Testis (tissue), 3 donors: Measurements from ENCODE around the gene VWA1. TPM values are rescaled to one million over a fixed set of nuclear protein-coding genes. Genes with fewer than 3 reads are reported as not detected.

ENCODE experiments used
- DNase-seq: peaks from one replicate; pipeline ENCODE4 v3.0.0-alpha.2; 2019
- H3K27ac ChIP-seq, 2 donors: fragments of 200-600 bp; sonication (generic); one replicate each; pipeline ENCODE4 v1.5.1; 2019
- H3K27me3 ChIP-seq: fragments of 200-600 bp; sonication (generic); one replicate; pipeline ENCODE4 v1.5.1; 2019
- H3K36me3 ChIP-seq: fragments of 200-600 bp; sonication (generic); one replicate; pipeline ENCODE4 v1.5.1; 2017; ENCODE audit warnings: low read depth; ENCODE audit errors: missing control alignments
- H3K4me1 ChIP-seq: fragments of 200-600 bp; sonication (generic); one replicate; pipeline ENCODE4 v1.5.1; 2019
- H3K4me3 ChIP-seq, 2 donors: fragments of 200-600 bp; sonication (generic); one replicate each; pipeline ENCODE4 v1.5.1; 2017 to 2019
- H3K9me3 ChIP-seq: fragments of 200-600 bp; sonication (generic); one replicate; pipeline ENCODE4 v1.5.1; 2017
- POLR2A ChIP-seq: fragments of 450-650 bp; IDR thresholded peaks from one replicate; pipeline ENCODE4 v1.6.1; 2017; ENCODE audit warnings: antibody characterized with exemption, mild to moderate bottlenecking, moderate library complexity
- WGBS, 2 donors: methylation state at CpG; one replicate each; pipeline ENCODE4 v1.1.5; 2018; 5-methylcytosine and 5-hydroxymethylcytosine counted together
- intact Hi-C: fragments of 100-400 bp; cut with DNase I; formaldehyde crosslinking; loops from one replicate; pipeline ENCODE4 v1.15.1; 2023; ENCODE audit warnings: low total_unique reads
- polyA plus RNA-seq: library from polyadenylated mRNA; stranded (reverse); fragments of 350-450 nt; fragmentation: Illumina TruSeq; extraction: RNeasy Lipid Tissue Mini Kit (QIAGEN cat#74804); gene quantifications from one replicate; pipeline ENCODE4 v1.2.3, GENCODE V29; 2014; ENCODE audit warnings: low read depth, low replicate concordance; ENCODE audit not compliant: insufficient read depth
- total RNA-seq, 2 donors: library from RNA; depleted of rRNA; stranded (reverse); fragments of >200 nt; gene quantifications; one replicate each; pipeline ENCODE4 v1.2.3, GENCODE V29; 2016
- TF ChIP-seq, protein P1 (sequence below), 3 experiments: fragments of 450-650 bp in 2 of 3; fragments of 200-600 bp in 1 of 3; sonication (generic) in 1 of 3; IDR thresholded peaks; one replicate each; pipeline ENCODE4 v1.5.1; 2016 to 2019; ENCODE audit warnings: antibody characterized with exemption in 3 of 3, mild to moderate bottlenecking in 2 of 3, moderate library complexity in 1 of 3

Gene VWA1
- total and polyA plus RNA-seq, 3 donors from 2014 or later, result 46.6 to 90.6 (median 64.0) TPM

DNA sequence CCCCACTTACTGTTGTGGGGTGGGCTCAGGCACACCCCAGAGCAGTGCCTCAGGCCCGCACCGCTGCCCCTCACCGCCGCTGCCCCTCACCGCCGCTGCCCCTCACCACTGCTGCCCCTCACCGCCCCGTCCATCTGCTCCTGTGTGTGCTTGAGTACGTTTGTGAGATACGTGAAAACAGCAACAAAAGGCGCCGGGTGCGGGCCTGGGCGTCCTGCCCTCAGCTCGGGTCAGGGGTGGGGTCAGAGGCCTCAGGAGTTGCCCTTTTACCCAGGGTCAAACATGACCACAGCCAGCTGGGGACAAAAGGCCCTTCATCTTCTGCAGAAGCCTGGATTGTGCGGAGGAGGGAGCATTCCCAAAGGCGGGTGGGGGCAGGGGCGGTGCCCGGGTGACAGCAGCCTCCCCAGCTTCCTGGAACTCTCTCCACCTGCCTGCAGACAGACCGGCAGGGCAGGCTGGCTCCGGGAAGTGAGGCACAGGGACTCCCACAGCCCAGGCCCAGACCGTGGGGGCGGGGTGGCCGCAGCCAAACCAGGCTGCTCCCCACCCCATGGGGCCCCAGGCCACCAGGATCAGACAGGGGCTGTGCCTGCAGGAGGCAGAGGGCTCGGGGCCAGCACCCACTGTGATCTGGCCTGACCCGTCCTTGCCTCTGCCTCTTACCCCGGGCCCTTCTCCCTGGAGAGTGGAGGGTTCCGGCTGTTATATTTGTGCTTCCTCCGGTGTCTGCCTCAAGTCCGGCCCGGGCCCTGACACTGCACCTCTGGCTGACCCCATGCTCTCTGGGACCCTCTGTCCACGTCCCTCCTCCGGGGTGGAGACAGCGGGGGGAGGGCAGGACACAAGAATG is 2.3 kb upstream of the VWA1 start:
- WGBS, 2 donors, result 30 to 54% methylated on average over 19 to 33 of the region's 34 CpGs
- Histone ChIP-seq H3K27me3 (no peaks in the 10 kb centered on the region), H3K27ac (peak overlapping the region; percentile 88 to 89), H3K36me3 (no peaks in the 10 kb centered on the region), H3K4me1 (peaks cover 78% of the 10 kb centered on the region), H3K4me3 (no peak overlapping the region), H3K9me3 (no peaks in the 10 kb centered on the region)
- no peak for TF ChIP-seq POLR2A
- intact Hi-C loops, result no loop called here
- peak; percentile 92 for DNase-seq

- WGBS, 2 donors, result 27 to 42% methylated on average over 8 to 12 of the region's 12 CpGs
- no peaks in the 10 kb centered on the region for H3K9me3 ChIP-seq
- no peaks in the 10 kb centered on the region for H3K36me3 ChIP-seq
- H3K4me1 ChIP-seq, result peaks cover 82% of the 10 kb centered on the region
- peak overlapping the region; percentile 88 to 89 for H3K27ac ChIP-seq
- TF ChIP-seq, protein P1, sequence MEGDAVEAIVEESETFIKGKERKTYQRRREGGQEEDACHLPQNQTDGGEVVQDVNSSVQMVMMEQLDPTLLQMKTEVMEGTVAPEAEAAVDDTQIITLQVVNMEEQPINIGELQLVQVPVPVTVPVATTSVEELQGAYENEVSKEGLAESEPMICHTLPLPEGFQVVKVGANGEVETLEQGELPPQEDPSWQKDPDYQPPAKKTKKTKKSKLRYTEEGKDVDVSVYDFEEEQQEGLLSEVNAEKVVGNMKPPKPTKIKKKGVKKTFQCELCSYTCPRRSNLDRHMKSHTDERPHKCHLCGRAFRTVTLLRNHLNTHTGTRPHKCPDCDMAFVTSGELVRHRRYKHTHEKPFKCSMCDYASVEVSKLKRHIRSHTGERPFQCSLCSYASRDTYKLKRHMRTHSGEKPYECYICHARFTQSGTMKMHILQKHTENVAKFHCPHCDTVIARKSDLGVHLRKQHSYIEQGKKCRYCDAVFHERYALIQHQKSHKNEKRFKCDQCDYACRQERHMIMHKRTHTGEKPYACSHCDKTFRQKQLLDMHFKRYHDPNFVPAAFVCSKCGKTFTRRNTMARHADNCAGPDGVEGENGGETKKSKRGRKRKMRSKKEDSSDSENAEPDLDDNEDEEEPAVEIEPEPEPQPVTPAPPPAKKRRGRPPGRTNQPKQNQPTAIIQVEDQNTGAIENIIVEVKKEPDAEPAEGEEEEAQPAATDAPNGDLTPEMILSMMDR (IDR thresholded peaks at IDR 0.05), result no peak
- no peak for TF ChIP-seq POLR2A
- intact Hi-C loops, result no loop called here
- DNase-seq, result no peak
- H3K27me3 ChIP-seq, result no peaks in the 10 kb centered on the region
- H3K4me3 ChIP-seq, result no peak overlapping the region
Measured at GRCh38 chr1:1433804-1434130, 1.7 kb upstream of the VWA1 start.

DNA sequence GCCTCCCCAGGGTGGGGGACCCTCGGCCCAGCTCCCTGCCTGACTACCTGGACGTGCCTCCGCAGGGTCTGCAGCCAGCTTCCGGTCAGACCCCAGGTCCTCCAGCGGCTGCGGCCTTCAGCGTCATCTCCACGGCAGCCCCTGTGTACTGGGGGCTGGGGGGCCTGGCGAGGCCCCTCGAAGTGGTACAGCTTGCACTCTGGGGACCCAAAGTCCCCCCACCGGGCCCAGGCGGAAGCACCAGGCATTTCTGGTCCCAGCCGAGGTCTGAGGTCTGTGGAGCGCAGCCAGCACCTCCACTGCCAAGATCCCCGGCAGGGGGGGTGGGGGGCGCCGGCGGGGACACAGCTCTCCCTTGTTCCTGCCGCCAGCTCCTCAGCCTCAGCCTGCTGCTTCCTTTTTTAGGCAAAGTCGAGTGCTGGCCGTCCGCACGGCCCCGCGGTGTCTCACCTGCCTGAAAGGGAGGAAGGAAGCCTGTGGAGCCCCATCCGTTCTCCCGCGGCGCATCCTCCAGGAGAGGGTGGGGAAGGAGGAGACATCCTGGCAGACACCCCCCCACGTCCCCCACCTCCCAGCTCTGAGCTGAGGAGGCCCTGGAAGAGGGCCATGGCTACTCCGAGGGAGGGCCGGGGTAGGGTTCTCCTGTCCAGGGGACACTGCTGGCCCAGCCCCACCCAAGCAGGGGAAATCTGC is 1.2 kb upstream of the VWA1 start:
- peak overlapping the region; percentile 88 to 89 for H3K27ac ChIP-seq
- WGBS, 2 donors, result 20 to 62% methylated on average over 13 to 32 of the region's 32 CpGs
- TF ChIP-seq POLR2A, result no peak
- TF ChIP-seq, protein P1 (IDR thresholded peaks at IDR 0.05), result no peak
- H3K36me3 ChIP-seq, result no peaks in the 10 kb centered on the region
- peak; percentile 71 for DNase-seq
- peaks cover 79% of the 10 kb centered on the region for H3K4me1 ChIP-seq
- H3K27me3 ChIP-seq, result no peaks in the 10 kb centered on the region
- intact Hi-C loops, result no loop called here
- H3K9me3 ChIP-seq, result no peaks in the 10 kb centered on the region
- no peak overlapping the region for H3K4me3 ChIP-seq

GRCh38 chr1:1434824-1435105 is 725 bp upstream of the VWA1 start:
- 40 to 62% methylated on average over 2 to 4 of the region's 4 CpGs for WGBS, 2 donors
- Histone ChIP-seq H3K4me3 (no peak overlapping the region), H3K27me3 (no peaks in the 10 kb centered on the region), H3K4me1 (peaks cover 74% of the 10 kb centered on the region), H3K27ac (peak overlapping the region; percentile 88 to 89), H3K9me3 (no peaks in the 10 kb centered on the region), H3K36me3 (no peaks in the 10 kb centered on the region)
- DNase-seq, result no peak
- TF ChIP-seq POLR2A, result no peak
- TF ChIP-seq, protein P1 (IDR thresholded peaks at IDR 0.05), result no peak
- intact Hi-C loops, result no loop called here

DNA sequence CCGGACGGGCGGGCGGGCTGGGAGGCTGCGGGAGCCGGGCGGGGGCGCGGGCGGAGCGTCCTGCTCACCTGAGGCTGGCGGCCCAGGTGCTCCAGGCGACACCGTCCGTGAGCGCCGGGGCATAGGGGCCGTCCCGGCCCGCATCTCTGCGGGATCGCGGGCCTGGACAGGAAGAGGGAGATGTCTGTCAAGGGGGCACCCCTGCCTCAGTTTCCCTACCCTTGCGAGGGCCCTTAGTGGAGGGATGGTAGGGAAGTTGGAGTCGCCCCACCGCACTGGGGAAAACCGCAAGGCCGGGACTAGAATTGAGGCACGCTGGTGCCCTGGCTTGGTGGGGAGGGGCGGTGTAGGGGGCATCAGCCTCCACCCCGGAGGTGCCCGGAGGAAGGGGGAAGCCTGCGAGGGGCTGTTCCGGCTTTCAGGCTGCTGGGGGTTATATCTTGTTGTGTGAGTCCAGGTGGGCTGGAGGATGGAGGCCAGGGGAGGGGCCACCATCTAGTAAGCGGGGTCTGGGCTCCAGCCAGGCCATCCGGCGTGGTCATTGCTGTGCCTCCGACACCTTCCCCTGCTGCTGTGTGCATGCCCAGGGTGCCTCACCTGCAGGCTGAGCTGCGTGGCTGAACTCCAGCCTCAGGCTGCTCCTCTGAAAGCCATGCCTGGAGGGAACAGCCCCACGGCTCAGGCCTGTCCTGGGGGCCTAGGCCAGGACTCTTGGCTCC is 580 bp downstream of the VWA1 start:
- 14 to 28% methylated on average over 4 to 27 of the region's 40 CpGs for WGBS, 2 donors
- no peaks in the 10 kb centered on the region for H3K27me3 ChIP-seq
- H3K27ac ChIP-seq, result peak overlapping the region in 1 of 2 donors; percentile 89
- H3K9me3 ChIP-seq, result no peaks in the 10 kb centered on the region
- peak overlapping the region; percentile 59 for H3K4me3 ChIP-seq
- peaks cover 72% of the 10 kb centered on the region for H3K4me1 ChIP-seq
- no peak for TF ChIP-seq POLR2A
- H3K36me3 ChIP-seq, result no peaks in the 10 kb centered on the region
- DNase-seq, result no peak
- intact Hi-C loops, result no loop called here
